ENCODE data around the gene HAPSTR1.
"Not testable (repeated sequence)": the region's sequence is repeated elsewhere in the genome, so short reads cannot be mapped to it uniquely, and the experiment has no call there.

Gene HAPSTR1

GRCh38 chr16:9090960-9091866 lies at the start of gene HAPSTR1:
Gene HAPSTR1, plus strand, starts transcription at chr16:9091644. Its CDS starts 401 bp downstream, at chr16:9092045.
- DNase-seq = peak; percentile 98

GRCh38 chr16:9042533-9042932 lies 48.9 kb upstream of the HAPSTR1 start:
- DNase-seq = no peak

GRCh38 chr16:9042964-9043680 lies 48.3 kb upstream of the HAPSTR1 start:
- DNase-seq = no peak

- not testable (repeated sequence) for DNase-seq
Observed at GRCh38 chr16:9045562-9045961, 45.9 kb upstream of the HAPSTR1 start.

- DNase-seq = no peak
Observed at GRCh38 chr16:9046667-9047055, 44.8 kb upstream of the HAPSTR1 start.

GRCh38 chr16:9047689-9048301 lies 43.6 kb upstream of the HAPSTR1 start:
- DNase-seq = no peak

GRCh38 chr16:9048302-9048700 lies 43.1 kb upstream of the HAPSTR1 start:
- DNase-seq = no peak

- DNase-seq = no peak
Observed at GRCh38 chr16:9049241-9049640, 42.2 kb upstream of the HAPSTR1 start.

GRCh38 chr16:9050102-9050830 lies 41.2 kb upstream of the HAPSTR1 start:
- DNase-seq = no peak

- DNase-seq = peak; percentile 8
Observed at GRCh38 chr16:9053006-9053601, 38.3 kb upstream of the HAPSTR1 start.

GRCh38 chr16:9054460-9054859 lies 37.0 kb upstream of the HAPSTR1 start:
- no peak for DNase-seq

GRCh38 chr16:9055115-9055514 lies 36.3 kb upstream of the HAPSTR1 start:
- DNase-seq = no peak

GRCh38 chr16:9055661-9056060 lies 35.8 kb upstream of the HAPSTR1 start:
- no peak for DNase-seq

GRCh38 chr16:9056061-9056460 lies 35.4 kb upstream of the HAPSTR1 start:
- DNase-seq = no peak

GRCh38 chr16:9058211-9058610 lies 33.2 kb upstream of the HAPSTR1 start:
- DNase-seq = no peak

- DNase-seq = no peak
Observed at GRCh38 chr16:9060225-9060624, 31.2 kb upstream of the HAPSTR1 start.

GRCh38 chr16:9061358-9061813 lies 30.1 kb upstream of the HAPSTR1 start:
- DNase-seq = no peak

- DNase-seq = no peak
Observed at GRCh38 chr16:9062301-9062700, 29.1 kb upstream of the HAPSTR1 start.

GRCh38 chr16:9065077-9065476 lies 26.4 kb upstream of the HAPSTR1 start:
- no peak for DNase-seq

GRCh38 chr16:9068886-9069285 lies 22.6 kb upstream of the HAPSTR1 start:
- no peak for DNase-seq

- no peak for DNase-seq
Observed at GRCh38 chr16:9070254-9070653, 21.2 kb upstream of the HAPSTR1 start.

GRCh38 chr16:9071377-9071776 lies 20.1 kb upstream of the HAPSTR1 start:
- no peak for DNase-seq

All from NCI-H526 treated with DMSO at 0.1 percent for 48 hours (cell line).